ENCODE data around the gene IFT81.

IFT81 gene

DNA sequence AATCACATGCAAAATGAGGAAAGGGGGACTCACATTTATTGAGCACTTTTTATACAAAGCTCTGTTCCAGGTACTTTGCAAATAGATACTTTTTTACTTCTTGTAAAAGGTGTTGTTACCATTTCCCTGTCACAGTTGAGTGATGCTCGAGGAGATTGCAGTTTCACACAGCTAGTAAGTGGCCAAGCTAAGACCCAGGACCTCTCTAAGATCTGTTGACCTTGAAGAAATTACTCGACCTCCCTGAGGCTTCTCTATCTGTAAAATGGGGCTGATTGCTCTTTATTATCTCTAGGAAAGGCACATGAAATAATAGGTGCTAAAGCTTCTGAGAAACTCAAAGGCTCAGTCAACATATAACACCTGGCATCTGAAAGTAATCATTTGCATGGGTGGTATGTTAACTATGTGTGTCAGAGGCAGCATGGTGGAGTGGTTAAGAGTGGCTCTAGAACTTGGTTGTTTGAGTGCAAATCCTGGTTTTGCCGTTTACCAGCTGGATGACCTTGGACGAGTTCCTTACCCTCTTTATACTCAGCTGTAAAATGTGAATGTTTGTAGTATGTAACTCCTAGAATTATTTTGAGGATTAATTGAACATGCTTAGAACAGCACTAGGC, 41.5 kb downstream of the IFT81 start:
- FAIRE-seq = no peak

DNA sequence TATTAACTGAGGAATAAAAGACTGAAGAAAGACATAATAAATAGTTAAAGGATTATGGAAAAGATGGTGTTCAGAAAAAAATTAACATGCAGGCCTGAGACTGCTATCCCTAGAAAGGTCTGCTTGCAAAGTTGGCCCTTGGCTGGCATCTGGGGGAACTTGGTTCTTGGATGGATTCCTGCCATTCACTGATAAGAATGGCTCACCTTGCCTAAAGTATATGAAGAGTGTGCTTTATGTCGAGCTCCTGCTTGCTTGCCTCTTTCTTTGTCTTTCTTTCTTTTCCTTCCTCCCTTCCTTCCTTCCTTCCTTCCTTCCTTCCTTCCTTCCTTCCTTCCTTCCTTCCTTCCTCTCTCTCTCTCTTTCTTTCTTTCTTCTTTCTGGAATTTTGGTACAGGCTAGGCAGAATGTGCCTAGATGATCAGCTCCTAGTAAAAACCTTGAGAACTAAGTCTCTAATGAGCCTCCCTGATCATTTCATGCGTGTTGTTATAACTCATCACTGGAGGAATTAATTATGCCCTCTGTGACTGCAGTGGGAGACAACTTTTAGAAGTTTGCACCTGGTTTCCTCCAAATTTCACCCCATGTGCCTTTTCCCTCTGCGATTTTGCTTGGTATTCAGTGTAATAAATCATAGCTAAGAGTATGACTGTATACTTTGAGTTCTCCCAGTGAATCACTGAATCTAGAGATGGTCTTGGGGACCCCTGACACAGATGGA, 44.7 kb downstream of the IFT81 start:
- no peak for FAIRE-seq

- no peak for FAIRE-seq
These were observed 46.5 kb downstream of the IFT81 start for GRCh38 chr12:110170535-110171185.

- FAIRE-seq = no peak
These were observed 47.0 kb downstream of the IFT81 start for GRCh38 chr12:110171186-110171538.

- FAIRE-seq = no peak
These were observed 47.5 kb downstream of the IFT81 start for GRCh38 chr12:110171636-110172035.

DNA sequence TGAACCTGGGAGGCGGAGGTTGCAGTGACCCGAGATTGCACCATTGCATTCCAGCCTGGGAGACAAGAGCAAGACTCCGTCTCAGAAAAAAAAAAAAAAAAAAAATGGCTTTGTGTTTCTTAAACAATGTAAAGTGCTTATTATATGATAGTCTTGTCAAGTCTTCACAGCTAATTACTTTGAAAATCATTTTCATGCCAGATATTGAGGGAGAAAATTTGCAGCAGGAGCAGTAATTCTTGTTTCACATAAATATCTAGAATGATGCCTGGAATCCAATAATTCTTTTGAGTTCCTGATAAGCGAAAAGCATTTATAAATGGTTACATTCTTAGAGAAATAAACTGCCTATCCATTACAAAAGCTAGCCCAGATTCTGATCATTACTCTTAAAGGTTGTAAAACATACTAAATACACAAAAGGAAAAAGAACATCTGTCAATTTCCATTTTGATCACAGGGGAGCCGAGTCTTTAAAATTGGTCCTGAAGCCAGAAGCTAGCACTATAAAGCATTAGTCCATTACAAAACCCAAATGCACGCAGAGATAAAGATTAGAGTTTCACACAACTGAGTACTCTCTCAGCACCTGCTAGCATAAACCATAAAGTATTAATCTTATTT, 50.3 kb downstream of the IFT81 start:
- FAIRE-seq = no peak

DNA sequence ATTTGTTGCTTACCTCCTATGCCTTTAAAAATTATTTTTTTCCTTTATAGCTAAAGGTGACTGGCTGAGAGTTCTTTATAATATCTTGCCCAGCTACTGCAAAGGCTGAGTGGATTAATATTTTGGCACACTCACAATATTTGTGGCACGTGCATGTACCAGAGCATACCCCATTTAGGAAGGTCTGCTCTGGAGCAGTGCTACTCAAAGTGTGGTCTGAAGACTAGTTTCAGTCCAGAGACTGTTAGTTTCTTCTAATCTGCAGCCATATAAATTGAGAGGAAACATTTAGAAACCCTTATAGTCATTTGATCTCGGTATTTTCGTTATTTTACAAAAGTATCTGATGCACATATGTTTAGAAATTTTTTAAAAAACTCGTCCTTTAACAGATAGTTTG, 51.0 kb downstream of the IFT81 start:
- FAIRE-seq = no peak

DNA sequence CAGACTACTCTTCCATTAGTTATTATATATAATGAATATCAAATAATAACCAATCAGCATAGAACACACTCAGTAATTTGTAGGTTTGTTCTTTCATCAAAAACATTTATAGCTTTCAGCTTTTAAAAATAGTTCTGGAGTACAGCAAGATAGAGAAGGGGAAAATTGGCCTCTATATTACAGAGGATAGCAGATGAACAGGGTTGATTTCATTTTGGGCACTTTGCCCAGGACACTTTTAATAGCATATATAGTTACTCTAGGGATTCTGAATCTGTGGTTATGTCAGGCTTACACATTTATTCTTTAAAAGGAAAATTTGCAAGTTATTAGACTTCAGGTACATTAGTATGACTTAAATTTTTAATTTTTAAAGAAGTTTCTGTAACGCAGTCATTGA, 52.6 kb downstream of the IFT81 start:
- no peak for FAIRE-seq

DNA sequence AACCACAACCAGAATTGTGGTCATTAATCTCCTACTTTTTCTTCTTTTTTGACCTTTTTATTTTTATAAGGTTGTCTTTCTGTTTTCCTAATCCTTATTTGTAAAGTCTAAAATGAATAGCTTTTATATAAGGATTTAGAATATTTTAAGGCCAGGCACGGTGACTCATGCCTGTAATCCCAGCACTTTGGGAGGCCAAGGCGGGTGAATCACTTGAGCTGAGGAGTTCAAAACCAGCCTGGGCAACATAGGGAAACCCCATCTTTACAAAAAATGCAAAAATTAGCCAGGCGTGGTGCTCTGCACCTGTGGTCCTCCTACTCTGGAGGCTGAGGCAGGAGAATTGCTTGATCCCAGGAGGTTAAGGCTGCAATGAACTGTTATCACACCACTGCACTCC, 55.1 kb downstream of the IFT81 start:
- FAIRE-seq = no peak

GRCh38 chr12:110180591-110181005, 56.4 kb downstream of the IFT81 start:
- FAIRE-seq = no peak

DNA sequence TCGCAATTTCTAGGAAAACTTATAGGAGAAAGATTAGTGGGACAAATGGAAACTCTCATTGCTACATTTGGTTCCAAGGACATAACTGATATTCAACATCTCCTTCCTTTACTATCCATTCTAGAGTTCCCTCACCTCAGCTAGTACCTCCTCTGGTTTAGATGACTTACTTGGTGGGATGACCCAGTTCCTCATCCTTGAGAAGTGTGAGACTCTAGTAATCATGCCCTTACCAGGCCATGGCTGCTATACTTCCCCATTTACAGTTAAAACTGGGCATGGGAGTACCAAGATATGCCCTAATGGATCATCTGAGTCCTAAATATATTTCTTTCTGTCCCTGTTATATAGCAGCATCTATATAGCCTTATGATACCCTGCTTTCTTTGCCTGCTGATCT, 58.1 kb downstream of the IFT81 start:
- no peak for FAIRE-seq

DNA sequence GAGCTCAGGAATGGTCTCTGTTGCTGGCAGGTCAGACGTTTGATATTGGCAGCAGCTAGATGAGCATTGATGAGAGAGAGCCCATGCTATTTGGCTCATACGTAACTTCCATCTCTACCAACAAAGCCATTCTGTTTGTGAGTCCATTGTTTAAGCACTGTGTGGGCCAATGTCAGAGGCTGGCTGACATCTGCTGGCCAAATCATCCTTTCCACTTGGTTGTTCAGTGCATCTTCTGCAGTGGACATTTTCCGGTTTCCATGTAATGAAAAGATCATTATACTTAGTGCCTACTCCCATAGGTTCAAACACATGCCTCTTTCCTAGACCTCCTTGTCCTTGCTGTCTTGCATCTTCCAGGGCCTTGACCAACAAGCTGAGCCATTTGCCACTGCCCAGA, 59.2 kb downstream of the IFT81 start:
- no peak for FAIRE-seq

- FAIRE-seq = no peak
These were observed 61.5 kb downstream of the IFT81 start for GRCh38 chr12:110185626-110186025.

DNA sequence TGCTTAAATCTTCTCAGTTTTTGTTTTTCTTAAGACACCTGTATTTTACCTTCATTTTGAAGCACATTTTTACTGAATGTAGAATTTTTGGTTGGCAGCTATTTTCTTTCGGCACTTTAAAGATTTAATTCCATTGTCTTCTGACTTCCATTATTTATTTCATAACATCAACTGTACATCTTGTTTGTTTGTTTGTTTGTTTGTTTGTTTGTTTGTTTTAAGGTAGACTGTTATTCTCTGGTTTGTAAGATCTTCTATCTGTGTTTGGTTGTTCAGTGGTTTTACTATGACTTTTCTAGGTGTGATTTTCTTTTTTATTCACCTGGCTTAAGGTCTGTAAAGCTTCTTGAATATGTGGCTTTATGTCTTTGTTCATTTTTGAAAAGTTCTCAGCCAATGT, 61.9 kb downstream of the IFT81 start:
- FAIRE-seq = peak; percentile 80

- FAIRE-seq = no peak
These were observed 69.0 kb downstream of the IFT81 start for GRCh38 chr12:110193196-110193595.

DNA sequence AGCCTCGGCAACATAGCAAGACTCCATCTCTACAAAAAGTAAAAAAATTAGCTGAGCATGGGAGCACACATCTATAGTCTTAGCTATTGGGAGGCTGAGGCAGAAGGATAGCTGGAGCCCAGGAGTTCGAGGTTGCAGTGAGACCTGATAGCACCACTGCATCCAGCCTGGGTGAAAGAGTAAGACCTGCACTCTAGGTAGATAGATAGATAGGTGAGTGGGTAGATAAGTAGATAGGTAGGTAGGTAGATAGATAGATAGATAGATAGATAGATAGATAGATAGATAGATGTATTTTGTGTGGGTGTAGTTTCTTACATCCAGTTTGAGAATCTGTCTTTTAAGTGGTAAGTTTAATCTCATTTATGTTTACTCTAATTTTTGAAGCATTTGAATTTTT, 72.8 kb downstream of the IFT81 start:
- no peak for FAIRE-seq

DNA sequence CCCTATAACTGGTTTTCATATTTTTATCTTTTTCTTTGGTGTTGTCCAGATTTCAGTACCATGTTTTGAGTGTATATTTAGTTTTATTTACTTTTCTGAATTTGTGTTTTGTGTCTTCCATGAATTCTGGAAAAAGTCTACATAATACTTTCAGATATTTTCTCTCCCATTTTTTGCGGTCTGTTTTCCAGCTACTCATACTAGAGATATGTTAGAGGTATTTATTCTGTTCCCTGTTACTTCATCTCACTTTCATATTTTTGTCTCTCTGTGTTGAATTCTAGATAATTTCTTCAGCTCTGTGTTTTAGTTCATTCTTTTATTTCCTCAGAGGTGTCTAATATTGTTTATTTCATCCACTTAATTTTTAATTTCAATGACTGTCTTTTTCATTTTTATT, 74.2 kb downstream of the IFT81 start:
- no peak for FAIRE-seq

GRCh38 chr12:110199339-110200123, 75.4 kb downstream of the IFT81 start:
- FAIRE-seq = no peak

- FAIRE-seq = no peak
These were observed 75.9 kb downstream of the IFT81 start for GRCh38 chr12:110200124-110200417.

DNA sequence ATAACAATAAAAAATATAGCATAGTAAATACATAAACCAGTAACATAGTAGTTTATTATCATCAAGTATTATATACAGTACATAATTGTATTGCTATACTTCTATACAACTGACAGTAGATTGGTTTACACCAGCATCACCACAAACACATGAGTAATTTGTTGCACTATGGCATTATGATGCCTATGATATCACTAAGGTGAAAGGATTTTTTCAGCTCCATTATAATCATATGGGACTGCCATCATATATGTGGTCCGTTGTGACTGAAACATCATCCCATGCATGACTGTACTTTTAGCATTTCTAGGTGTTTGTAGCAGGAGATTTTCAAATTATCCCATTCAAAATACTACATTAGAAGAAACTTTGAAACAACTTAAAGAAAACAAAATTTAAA, 77.8 kb downstream of the IFT81 start:
- no peak for FAIRE-seq

- FAIRE-seq = no peak
These were observed 79.4 kb downstream of the IFT81 start for GRCh38 chr12:110203546-110203945.

DNA sequence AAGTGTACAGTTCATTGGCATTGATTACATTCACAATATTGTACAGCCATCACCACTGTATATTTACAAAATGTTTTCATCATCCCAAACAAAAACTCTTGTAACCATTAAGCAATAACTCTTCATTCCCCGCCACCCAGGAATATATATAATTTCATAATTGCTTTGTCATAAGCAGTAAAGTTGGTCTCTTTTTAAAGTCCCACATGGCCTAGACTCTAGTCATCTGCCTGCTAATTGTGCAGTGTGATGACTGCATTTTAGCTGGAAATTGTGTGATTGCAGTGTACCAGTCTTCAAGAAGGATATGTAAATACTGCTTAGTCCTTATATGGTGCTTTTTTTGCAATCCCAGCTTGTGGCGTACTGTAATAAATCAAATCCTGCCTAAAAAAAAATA, 81.8 kb downstream of the IFT81 start:
- FAIRE-seq = no peak
